IMR-90 (cell line): ENCODE data around the gene ST14. TPM values are rescaled to one million over a fixed set of nuclear protein-coding genes. Genes with fewer than 3 reads are reported as not detected.

ENCODE experiments used
- ATAC-seq: fragments of 200-7000 bp; cut with Tn5 transposase; 2 replicates; pipeline ENCODE4 v1.9.1; 2020; ENCODE audit warnings: low read depth, mild to moderate bottlenecking, moderate library complexity
- BruUV-seq: library from RNA; stranded (reverse); fragments of 400-500 nt; replicated peaks from 2 replicates; lab custom pipeline; 2021; lab: Mats Ljungman, UMichigan
- CTCF ChIA-PET: fragments of 300-600 bp; formaldehyde crosslinking; extraction: SDS; loops from one replicate; lab custom pipeline; 2021; ENCODE audit warnings: antibody characterized with exemption; lab: Yijun Ruan, JAX
- POLR2A ChIA-PET: fragments of 300-600 bp; sonication (Branson Sonifier 250); formaldehyde crosslinking; loops from one replicate; lab custom pipeline; 2022; ENCODE audit warnings: antibody characterized with exemption; ENCODE audit not compliant: unreplicated experiment; lab: Charles Lee
- DNase-seq: peaks from one replicate; pipeline ENCODE4 v3.0.0; 2013
- H2AFZ ChIP-seq: replicated peaks from 2 replicates; pipeline ENCODE3; 2013; ENCODE audit warnings: low read length, mild to moderate bottlenecking; ENCODE audit not compliant: poor library complexity
- H2AK5ac ChIP-seq: 2 replicates; pipeline ENCODE4 v1.6.1; 2013; ENCODE audit warnings: low read depth, low read length, inconsistent platforms
- H2AK9ac ChIP-seq: replicated peaks from 2 replicates; pipeline ENCODE3; 2013; ENCODE audit warnings: mild to moderate bottlenecking, low read depth, low read length, moderate library complexity; ENCODE audit not compliant: poor library complexity
- H2BK120ac ChIP-seq: 2 replicates; pipeline ENCODE4 v1.6.1; 2013; ENCODE audit warnings: low read depth, low read length, inconsistent platforms
- H2BK15ac ChIP-seq: 3 replicates; pipeline ENCODE4 v1.6.1; 2013; ENCODE audit warnings: low read depth, low read length, inconsistent platforms
- H2BK20ac ChIP-seq: 2 replicates; pipeline ENCODE4 v1.6.1; 2013; ENCODE audit warnings: low read depth, mild to moderate bottlenecking, inconsistent platforms, low read length, moderate library complexity
- H2BK5ac ChIP-seq: 2 replicates; pipeline ENCODE4 v1.6.1; 2013; ENCODE audit warnings: mild to moderate bottlenecking, low read depth, low read length, inconsistent platforms; ENCODE audit not compliant: poor library complexity, severe bottlenecking
- H3K14ac ChIP-seq: replicated peaks from 2 replicates; pipeline ENCODE4 v1.6.1; 2013; ENCODE audit warnings: low read depth, low read length, inconsistent platforms
- H3K18ac ChIP-seq: 2 replicates; pipeline ENCODE4 v1.6.1; 2013; ENCODE audit warnings: low read depth, low read length, control low read depth
- H3K23ac ChIP-seq: 2 replicates; pipeline ENCODE4 v1.6.1; 2013; ENCODE audit warnings: low read depth, low read length, inconsistent platforms
- H3K27ac ChIP-seq: 2 replicates; pipeline ENCODE4 v1.5.1; 2013; ENCODE audit warnings: mild to moderate bottlenecking, control low read depth, low read length; ENCODE audit not compliant: insufficient read depth
- H3K27me3 ChIP-seq: 2 replicates; pipeline ENCODE4 v1.6.1; 2013; ENCODE audit warnings: low read length; ENCODE audit not compliant: control insufficient read depth, insufficient read depth
- H3K36me3 ChIP-seq: 2 replicates; pipeline ENCODE4 v1.6.1; 2013; ENCODE audit warnings: low read length, mixed read lengths; ENCODE audit not compliant: control insufficient read depth, insufficient read depth
- H3K4ac ChIP-seq: 2 replicates; pipeline ENCODE4 v1.6.1; 2013; ENCODE audit warnings: low read depth, low read length, inconsistent platforms
- H3K4me1 ChIP-seq: 2 replicates; pipeline ENCODE4 v1.6.1; 2013; ENCODE audit warnings: low read length, mixed read lengths; ENCODE audit not compliant: control insufficient read depth, insufficient read depth
- H3K4me2 ChIP-seq: 2 replicates; pipeline ENCODE4 v1.6.1; 2013; ENCODE audit warnings: low read depth, mild to moderate bottlenecking, control low read depth, low read length, moderate library complexity
- H3K4me3 ChIP-seq: 2 replicates; pipeline ENCODE4 v1.5.1; 2013; ENCODE audit warnings: low read depth, mild to moderate bottlenecking, control low read depth, low read length, moderate library complexity; ENCODE audit not compliant: insufficient read depth
- H3K56ac ChIP-seq: 2 replicates; pipeline ENCODE4 v1.6.1; 2013; ENCODE audit warnings: low read length, inconsistent platforms; ENCODE audit not compliant: insufficient read depth; ENCODE audit errors: extremely low read depth
- H3K79me1 ChIP-seq, 2 experiments: 2 replicates each; pipeline ENCODE4 v1.6.1; 2013; ENCODE audit warnings: low read length in 2 of 2, inconsistent platforms in 1 of 2, low read depth in 1 of 2
- H3K9ac ChIP-seq: 2 replicates; pipeline ENCODE4 v1.6.1; 2013; ENCODE audit warnings: low read depth, low read length, control low read depth
- H3K9me1 ChIP-seq: 2 replicates; pipeline ENCODE4 v1.6.1; 2013; ENCODE audit warnings: low read length, inconsistent platforms; ENCODE audit not compliant: insufficient read depth
- H3K9me3 ChIP-seq: 2 replicates; pipeline ENCODE4 v1.6.1; 2013; ENCODE audit warnings: low read length; ENCODE audit not compliant: control insufficient read depth, insufficient read depth
- H4K20me1 ChIP-seq: 2 replicates; pipeline ENCODE4 v1.6.1; 2013; ENCODE audit warnings: low read length, inconsistent platforms; ENCODE audit not compliant: insufficient read depth
- H4K5ac ChIP-seq: 2 replicates; pipeline ENCODE4 v1.6.1; 2013; ENCODE audit warnings: mild to moderate bottlenecking, low read depth, low read length, control low read depth
- H4K8ac ChIP-seq, 2 experiments: 2 replicates each; pipeline ENCODE4 v1.6.1; 2013; ENCODE audit warnings: low read depth in 2 of 2, low read length in 2 of 2, control low read depth in 1 of 2, inconsistent platforms in 1 of 2
- H4K91ac ChIP-seq: 2 replicates; pipeline ENCODE4 v1.6.1; 2013; ENCODE audit warnings: low read depth, low read length, inconsistent platforms; ENCODE audit not compliant: insufficient read depth
- BHLHE40 ChIP-seq: fragments of 150-350 bp; IDR thresholded peaks from 2 replicates; pipeline ENCODE4 v1.6.1; 2016; ENCODE audit warnings: mild to moderate bottlenecking, low read depth, low read length
- CEBPB ChIP-seq: IDR thresholded peaks from 2 replicates; pipeline ENCODE4 v1.6.1; 2012; ENCODE audit warnings: low read depth, low read length, improper control_type of control experiment
- CHD1 ChIP-seq: IDR thresholded peaks from 2 replicates; pipeline ENCODE4 v1.6.1; 2012; ENCODE audit warnings: low read depth, low read length, improper control_type of control experiment
- ELK1 ChIP-seq: fragments of 150-350 bp; IDR thresholded peaks from 2 replicates; pipeline ENCODE4 v1.6.1; 2016; ENCODE audit warnings: low read depth, mild to moderate bottlenecking, low read length, moderate library complexity, borderline replicate concordance
- FOS ChIP-seq: fragments of 150-350 bp; IDR thresholded peaks from 2 replicates; pipeline ENCODE4 v1.6.1; 2016; ENCODE audit warnings: low read depth, low read length
- MAFK ChIP-seq: IDR thresholded peaks from 2 replicates; pipeline ENCODE4 v1.6.1; 2012; ENCODE audit warnings: low read depth, low read length, improper control_type of control experiment
- MAZ ChIP-seq: IDR thresholded peaks from 2 replicates; pipeline ENCODE4 v1.6.1; 2012; ENCODE audit warnings: low read depth, mild to moderate bottlenecking, low read length, improper control_type of control experiment, moderate library complexity, borderline replicate concordance
- MXI1 ChIP-seq: IDR thresholded peaks from 2 replicates; pipeline ENCODE4 v1.6.1; 2012; ENCODE audit warnings: low read depth, mild to moderate bottlenecking, low read length, moderate library complexity, borderline replicate concordance
- NFE2L2 ChIP-seq: fragments of 150-350 bp; IDR thresholded peaks from 2 replicates; pipeline ENCODE4 v1.6.1; 2016; ENCODE audit warnings: low read depth, mild to moderate bottlenecking, low read length
- POLR2A ChIP-seq: IDR thresholded peaks from 2 replicates; pipeline ENCODE4 v1.6.1; 2012; ENCODE audit warnings: mild to moderate bottlenecking, low read depth, low read length
- RAD21 ChIP-seq: IDR thresholded peaks from 2 replicates; pipeline ENCODE4 v1.6.1; 2012; ENCODE audit warnings: low read length, improper control_type of control experiment
- RCOR1 ChIP-seq: IDR thresholded peaks from 2 replicates; pipeline ENCODE4 v1.6.1; 2012; ENCODE audit warnings: mild to moderate bottlenecking, low read length, improper control_type of control experiment; ENCODE audit not compliant: insufficient replicate concordance
- RFX5 ChIP-seq: IDR thresholded peaks from 2 replicates; pipeline ENCODE4 v1.8.0; 2012; ENCODE audit warnings: low read depth, mild to moderate bottlenecking, low read length, moderate library complexity
- SMC3 ChIP-seq: fragments of 150-350 bp; IDR thresholded peaks from 2 replicates; pipeline ENCODE4 v1.6.1; 2016; ENCODE audit warnings: low read depth, mild to moderate bottlenecking, antibody characterized with exemption, low read length, moderate library complexity
- USF2 ChIP-seq: fragments of 150-350 bp; IDR thresholded peaks from 2 replicates; pipeline ENCODE4 v1.6.1; 2017; ENCODE audit warnings: mild to moderate bottlenecking, antibody characterized with exemption, low read length, low read depth
- WGBS, 2 experiments: methylation state at CpG; one replicate each; pipeline versions ENCODE4 v1.1.5 to v1.1.7; 2013; ENCODE audit warnings: missing lambda C conversion rate in 2 of 2; ENCODE audit not compliant: insufficient read length in 1 of 2; ENCODE audit errors: extremely low coverage in 2 of 2; 5-methylcytosine and 5-hydroxymethylcytosine counted together
- dilution Hi-C: fragments of 300-500 bp; cut with HindIII; formaldehyde crosslinking; loops from one replicate; pipeline ENCODE4 v1.14.3; 2018; ENCODE audit warnings: low sequenced_read_pairs; ENCODE audit not compliant: unreplicated experiment
- in situ Hi-C: fragments of 300-500 bp; cut with MboI; formaldehyde crosslinking; loops from 3 replicates; pipeline ENCODE4 v1.14.3; 2019; ENCODE audit warnings: low sequenced_read_pairs, inconsistent platforms, mixed read lengths
- intact Hi-C: fragments of 100-400 bp; cut with micrococcal nuclease; formaldehyde crosslinking; loops from 2 replicates; pipeline ENCODE4 v1.10.0; 2022
- polyA plus RNA-seq, 3 experiments: library from polyadenylated mRNA; depleted of rRNA; stranded (reverse); fragments of >200 nt; gene quantifications; 2 replicates each; pipeline ENCODE4 v1.2.3, GENCODE V29; 2012; ENCODE audit warnings: low replicate concordance in 1 of 3
- total RNA-seq: library from RNA; depleted of rRNA; stranded (reverse); fragments of >200 nt; gene quantifications from 2 replicates; pipeline ENCODE4 v1.2.3, GENCODE V29; 2012
- TF ChIP-seq, protein P1 (sequence below): conservative IDR thresholded peaks from 2 replicates; pipeline ENCODE4 v1.5.1; 2012; ENCODE audit warnings: mild to moderate bottlenecking, low read depth, low read length, improper control_type of control experiment

ST14 gene
- total and polyA plus RNA-seq, 2 of the 4 experiments (the other 2 are of a cell fraction), result not detected

DNA sequence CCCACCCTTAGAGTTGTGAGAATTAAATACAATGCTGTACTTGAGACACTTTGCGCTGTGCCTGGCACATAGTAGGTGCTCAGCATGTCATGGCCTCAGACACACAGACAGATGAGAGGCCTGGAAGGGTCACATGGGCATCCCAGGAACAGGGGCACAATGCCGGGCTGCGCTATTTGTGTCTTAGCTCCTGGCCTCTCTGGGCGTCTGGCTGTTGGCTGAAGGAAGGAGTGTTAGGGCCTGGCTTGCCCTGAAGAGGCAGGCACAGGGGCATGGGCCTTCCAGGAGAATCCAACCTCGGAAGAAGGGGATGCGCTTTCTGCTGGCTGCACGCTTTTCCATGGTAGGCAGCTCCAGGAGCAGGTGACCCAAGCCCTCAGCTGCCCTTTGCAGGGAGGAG lies 41.4 kb downstream of the ST14 start:
- Histone ChIP-seq H3K27me3 (peaks cover 43% of the 10 kb centered on the region), H2BK20ac (no peak overlapping the region), H3K4me2 (no peak overlapping the region), H4K5ac (no peak overlapping the region), H3K4me1 (no peaks in the 10 kb centered on the region), H3K18ac (no peak overlapping the region), H2AK5ac (no peak overlapping the region), H2AK9ac (no peak overlapping the region), H3K23ac (no peak overlapping the region), H2BK120ac (no peak overlapping the region), H2BK15ac (no peak overlapping the region), H3K79me1 (no peaks in the 10 kb centered on the region), H3K9me1 (no peaks in the 10 kb centered on the region), H3K36me3 (no peaks in the 10 kb centered on the region), H4K8ac (no peak overlapping the region), H4K91ac (no peak overlapping the region), H2BK5ac (no peak overlapping the region), H3K14ac (no peak overlapping the region), H4K20me1 (no peaks in the 10 kb centered on the region), H3K27ac (no peak overlapping the region), H3K9ac (no peak overlapping the region), H3K4ac (no peak overlapping the region), H3K4me3 (no peak overlapping the region), H3K9me3 (peaks cover 5% of the 10 kb centered on the region; the same call in 1 of the 2 replicates), H2AFZ (no peak overlapping the region), H3K56ac (no peak overlapping the region)
- ATAC-seq (no peak), DNase-seq (no peak)
- ChIA-PET POLR2A (no interaction called here), CTCF (no interaction called here)
- BruUV-seq, result no TSS peak
- dilution Hi-C loops, result no loop called here
- intact Hi-C loops, result no loop called here
- in situ Hi-C loops, result loop anchor here (10.0 to 25.0 kb wide), 2 partner anchors 186 to 694 kb away; no protein-coding TSS in a partner anchor
- TF ChIP-seq NFE2L2 (no peak), POLR2A (no peak), BHLHE40 (no peak), CEBPB (no peak), FOS (no peak), SMC3 (no peak), RFX5 (no peak), RCOR1 (no peak), USF2 (no peak), ELK1 (no peak), RAD21 (no peak), MAFK (no peak), MAZ (no peak), MXI1 (no peak), CHD1 (no peak)
- TF ChIP-seq, protein P1, sequence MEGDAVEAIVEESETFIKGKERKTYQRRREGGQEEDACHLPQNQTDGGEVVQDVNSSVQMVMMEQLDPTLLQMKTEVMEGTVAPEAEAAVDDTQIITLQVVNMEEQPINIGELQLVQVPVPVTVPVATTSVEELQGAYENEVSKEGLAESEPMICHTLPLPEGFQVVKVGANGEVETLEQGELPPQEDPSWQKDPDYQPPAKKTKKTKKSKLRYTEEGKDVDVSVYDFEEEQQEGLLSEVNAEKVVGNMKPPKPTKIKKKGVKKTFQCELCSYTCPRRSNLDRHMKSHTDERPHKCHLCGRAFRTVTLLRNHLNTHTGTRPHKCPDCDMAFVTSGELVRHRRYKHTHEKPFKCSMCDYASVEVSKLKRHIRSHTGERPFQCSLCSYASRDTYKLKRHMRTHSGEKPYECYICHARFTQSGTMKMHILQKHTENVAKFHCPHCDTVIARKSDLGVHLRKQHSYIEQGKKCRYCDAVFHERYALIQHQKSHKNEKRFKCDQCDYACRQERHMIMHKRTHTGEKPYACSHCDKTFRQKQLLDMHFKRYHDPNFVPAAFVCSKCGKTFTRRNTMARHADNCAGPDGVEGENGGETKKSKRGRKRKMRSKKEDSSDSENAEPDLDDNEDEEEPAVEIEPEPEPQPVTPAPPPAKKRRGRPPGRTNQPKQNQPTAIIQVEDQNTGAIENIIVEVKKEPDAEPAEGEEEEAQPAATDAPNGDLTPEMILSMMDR, result no peak
- WGBS, 2 experiments, result 80% methylated on average over 2 of the region's 7 CpGs; no CpG with 5 or more reads in 1 of the 2 experiments
